SK-N-SH treated with all-trans-retinoic acid at 6 μM for 48 hours (cell line): ENCODE measurements around the gene PPARD.

Experiments used
- ATAC-seq: fragments of 200-7000 bp; cut with Tn5 transposase; 3 replicates; pipeline ENCODE4 v1.9.1; 2020; ENCODE audit warnings: mild to moderate bottlenecking, moderate library complexity
- ARNTL ChIP-seq: fragments of 450-650 bp; formaldehyde crosslinking; IDR thresholded peaks from 2 replicates; pipeline ENCODE4 v1.5.0; 2020; ENCODE audit warnings: low read depth, mild to moderate bottlenecking, moderate library complexity, borderline replicate concordance
- CREB5 ChIP-seq: fragments of 250-450 bp; sonication (Bioruptor Pico); IDR thresholded peaks from 2 replicates; pipeline ENCODE4 v1.5.1; 2020; ENCODE audit warnings: low read depth, mild to moderate bottlenecking, moderate library complexity
- CSDC2 ChIP-seq: fragments of 250-450 bp; sonication (Bioruptor Pico); IDR thresholded peaks from 2 replicates; pipeline ENCODE4 v1.5.0; 2020; ENCODE audit warnings: mild to moderate bottlenecking, moderate library complexity
- CSRNP3 ChIP-seq: fragments of 250-450 bp; sonication (Bioruptor Pico); IDR thresholded peaks from 2 replicates; pipeline ENCODE4 v1.5.1; 2021; ENCODE audit warnings: mild to moderate bottlenecking, moderate library complexity
- ESRRG ChIP-seq: fragments of 250-450 bp; sonication (Bioruptor Pico); IDR thresholded peaks from 2 replicates; pipeline ENCODE4 v1.6.1; 2021; ENCODE audit warnings: mild to moderate bottlenecking
- OSR1 ChIP-seq: fragments of 250-450 bp; sonication (Bioruptor Pico); IDR thresholded peaks from 2 replicates; pipeline ENCODE4 v1.8.0; 2022; ENCODE audit warnings: moderate library complexity, mild to moderate bottlenecking, inconsistent platforms
- PATZ1 ChIP-seq: fragments of 250-450 bp; sonication (Bioruptor Pico); IDR thresholded peaks from 2 replicates; pipeline ENCODE4 v1.8.0; 2020; ENCODE audit warnings: mild to moderate bottlenecking, moderate library complexity, borderline replicate concordance
- POU6F1 ChIP-seq: fragments of 250-450 bp; sonication (Bioruptor Pico); IDR thresholded peaks from 2 replicates; pipeline ENCODE4 v1.8.0; 2021; ENCODE audit warnings: low read depth, mild to moderate bottlenecking, moderate library complexity, borderline replicate concordance
- PPARA ChIP-seq: fragments of 250-450 bp; sonication (Bioruptor Pico); IDR thresholded peaks from 2 replicates; pipeline ENCODE4 v1.5.0; 2020; ENCODE audit warnings: mild to moderate bottlenecking, borderline replicate concordance
- SNAI2 ChIP-seq: fragments of 250-450 bp; sonication (Bioruptor Pico); IDR thresholded peaks from 2 replicates; pipeline ENCODE4 v1.5.0; 2020; ENCODE audit warnings: mild to moderate bottlenecking, moderate library complexity
- TCF4 ChIP-seq: fragments of 250-450 bp; sonication (Bioruptor Pico); IDR thresholded peaks from 2 replicates; pipeline ENCODE4 v1.8.0; 2021; ENCODE audit warnings: mild to moderate bottlenecking, moderate library complexity, borderline replicate concordance
- TOX ChIP-seq: fragments of 250-450 bp; sonication (Bioruptor Pico); IDR thresholded peaks from 2 replicates; pipeline ENCODE4 v1.8.0; 2021; ENCODE audit warnings: mild to moderate bottlenecking, moderate library complexity, borderline replicate concordance
- TSHZ2 ChIP-seq: fragments of 250-450 bp; sonication (Bioruptor Pico); IDR thresholded peaks from 2 replicates; pipeline ENCODE4 v1.5.0; 2020; ENCODE audit warnings: mild to moderate bottlenecking, moderate library complexity
- ZC3H10 ChIP-seq: fragments of 250-450 bp; sonication (Bioruptor Pico); IDR thresholded peaks from 2 replicates; pipeline ENCODE4 v1.5.1; 2021; ENCODE audit warnings: mild to moderate bottlenecking, moderate library complexity
- ZFP30 ChIP-seq: fragments of 450-650 bp; formaldehyde crosslinking; IDR thresholded peaks from 2 replicates; pipeline ENCODE4 v1.5.0; 2022; ENCODE audit warnings: mild to moderate bottlenecking, moderate library complexity
- ZNF565 ChIP-seq: fragments of 450-650 bp; formaldehyde crosslinking; conservative IDR thresholded peaks from 2 replicates; pipeline ENCODE4 v1.5.0; 2020; ENCODE audit warnings: low read depth, mild to moderate bottlenecking, moderate library complexity
- ZNF70 ChIP-seq: fragments of 450-650 bp; formaldehyde crosslinking; IDR thresholded peaks from 2 replicates; pipeline ENCODE4 v1.5.0; 2020; ENCODE audit warnings: mild to moderate bottlenecking, moderate library complexity
- ZNF8 ChIP-seq: fragments of 450-650 bp; formaldehyde crosslinking; IDR thresholded peaks from 2 replicates; pipeline ENCODE4 v1.5.0; 2020; ENCODE audit warnings: mild to moderate bottlenecking, moderate library complexity

PPARD gene

GRCh38 chr6:35294308-35294945 is 47.9 kb upstream of the PPARD start:
- peak; percentile 82 for ATAC-seq
- TF ChIP-seq OSR1 (no peak), ZFP30 (CRISPR knock-in tag) (no peak), SNAI2 (CRISPR knock-in tag) (no peak), ESRRG (CRISPR knock-in tag) (no peak), CSDC2 (CRISPR knock-in tag) (no peak)

GRCh38 chr6:35295036-35295435 is 47.3 kb upstream of the PPARD start:
- ATAC-seq = no peak
- TF ChIP-seq ZNF565 (CRISPR knock-in tag) (no peak), ZNF8 (CRISPR knock-in tag) (no peak), TOX (no peak), TCF4 (CRISPR knock-in tag) (no peak), CSDC2 (CRISPR knock-in tag) (no peak), ZC3H10 (CRISPR knock-in tag) (no peak), ARNTL (CRISPR knock-in tag) (no peak), CSRNP3 (no peak), PATZ1 (CRISPR knock-in tag) (no peak), CREB5 (CRISPR knock-in tag) (no peak), ZFP30 (CRISPR knock-in tag) (no peak), TSHZ2 (CRISPR knock-in tag) (no peak)

GRCh38 chr6:35295521-35296315 is 46.6 kb upstream of the PPARD start:
- ATAC-seq = no peak
- no peak for TF ChIP-seq POU6F1 (CRISPR knock-in tag)
- TF ChIP-seq CSDC2 (CRISPR knock-in tag) = no peak
- TF ChIP-seq ZNF8 (CRISPR knock-in tag) = no peak
- TF ChIP-seq, all 23 proteins: peak for 0

- no peak for ATAC-seq
- TF ChIP-seq ZFP30 (CRISPR knock-in tag) (no peak), POU6F1 (CRISPR knock-in tag) (no peak), ZNF70 (no peak), ZNF8 (CRISPR knock-in tag) (no peak), TCF4 (CRISPR knock-in tag) (no peak), PPARA (no peak), CREB5 (CRISPR knock-in tag) (no peak), ARNTL (CRISPR knock-in tag) (no peak), CSDC2 (CRISPR knock-in tag) (no peak), CSRNP3 (no peak), OSR1 (no peak)
Measured at GRCh38 chr6:35296931-35297600, 45.3 kb upstream of the PPARD start.
